K562 (cell line): ENCODE data around the gene ACE.

Experiments
- BHLHE40 ChIP-seq: IDR thresholded peaks from 2 replicates; pipeline ENCODE4 v1.6.1; 2011; ENCODE audit warnings: low read length, improper control_type of control experiment
- GABPB2 ChIP-seq: fragments of 250-450 bp; sonication (Bioruptor Pico); conservative IDR thresholded peaks from 2 replicates; pipeline ENCODE4 v1.5.1; 2021; ENCODE audit warnings: mild to moderate bottlenecking
- MAFF ChIP-seq: IDR thresholded peaks from 2 replicates; pipeline ENCODE4 v1.6.1; 2012; ENCODE audit warnings: low read length, improper control_type of control experiment
- ZNF175 ChIP-seq: fragments of 200-800 bp; sonication (Bioruptor generic); IDR thresholded peaks from 2 replicates; pipeline ENCODE4 v1.6.1; 2016; ENCODE audit warnings: low read depth, mild to moderate bottlenecking, missing genetic modification characterization, missing compliant biosample characterization

GRCh38 chr17:63547083-63547523, 70.2 kb downstream of the ACE start:
- TF ChIP-seq ZNF175 (CRISPR knock-in tag), result no peak
- TF ChIP-seq MAFF, result no peak
- TF ChIP-seq GABPB2 (CRISPR knock-in tag), result no peak
- TF ChIP-seq BHLHE40, result no peak
